H1 (cell line): ENCODE results near the gene PARK7. TPM values are rescaled to one million over a fixed set of nuclear protein-coding genes. Genes with fewer than 3 reads are reported as not detected.

Source experiments
- ASH2L ChIP-seq: fragments of 200-600, 300-600 bp; sonication (generic); IDR thresholded peaks from one replicate; pipeline ENCODE4 v1.7.1; 2017; ENCODE audit warnings: low read length
- BRCA1 ChIP-seq: IDR thresholded peaks from 2 replicates; pipeline ENCODE4 v1.6.1; 2012; ENCODE audit warnings: low read depth, low read length, improper control_type of control experiment
- CBX5 ChIP-seq: fragments of 300-800, 300-1000 bp; sonication (generic); IDR thresholded peaks from 2 replicates; pipeline ENCODE4 v1.7.1; 2016; ENCODE audit warnings: antibody characterized with exemption, low read length, low read depth
- CEBPB ChIP-seq: IDR thresholded peaks from 2 replicates; pipeline ENCODE4 v1.6.1; 2012; ENCODE audit warnings: low read depth, low read length
- CHD2 ChIP-seq: IDR thresholded peaks from 2 replicates; pipeline ENCODE4 v1.6.1; 2012; ENCODE audit warnings: low read length, improper control_type of control experiment
- CTBP2 ChIP-seq: IDR thresholded peaks from 2 replicates; pipeline ENCODE4 v1.7.0; 2011; ENCODE audit warnings: borderline replicate concordance, mild to moderate bottlenecking, moderate library complexity, mixed read lengths, low read length; ENCODE audit not compliant: insufficient read depth, insufficient read length
- CTCF ChIP-seq, 3 experiments: IDR thresholded peaks; 1 replicate in 2 of 3; 2 replicates in 1 of 3; pipeline versions ENCODE4 v1.5.1 to v1.6.1; 2011; ENCODE audit warnings: low read length in 3 of 3, mild to moderate bottlenecking in 3 of 3, inconsistent platforms in 2 of 3, low read depth in 1 of 3, moderate library complexity in 1 of 3; ENCODE audit not compliant: insufficient read depth in 1 of 3; ENCODE audit errors: control extremely low read depth in 1 of 3
- EGR1 ChIP-seq: IDR thresholded peaks from 2 replicates; pipeline ENCODE4 v1.6.1; 2011; ENCODE audit warnings: low read depth, low read length, borderline replicate concordance
- KDM4A ChIP-seq: IDR thresholded peaks from one replicate; pipeline ENCODE4 v1.7.1; 2012; ENCODE audit warnings: low read depth, mild to moderate bottlenecking, moderate library complexity, low read length, inconsistent platforms; ENCODE audit not compliant: severe bottlenecking
- POLR2AphosphoS5 ChIP-seq: IDR thresholded peaks from 2 replicates; pipeline ENCODE4 v1.6.1; 2011; ENCODE audit warnings: low read depth, low read length
- RAD21 ChIP-seq, 2 experiments: IDR thresholded peaks in 1 of 2; conservative IDR thresholded peaks in 1 of 2; 2 replicates each; pipeline ENCODE4 v1.6.1; 2011; ENCODE audit warnings: low read depth in 2 of 2, low read length in 2 of 2, improper control_type of control experiment in 1 of 2, inconsistent platforms in 1 of 2, mild to moderate bottlenecking in 1 of 2, moderate library complexity in 1 of 2
- SUZ12 ChIP-seq: fragments of 200-600 bp; sonication (generic); IDR thresholded peaks from 2 replicates; pipeline ENCODE4 v1.6.1; 2012; ENCODE audit warnings: mild to moderate bottlenecking, inconsistent platforms, low read length, moderate library complexity, mixed read lengths
- TAF7 ChIP-seq: optimal IDR thresholded peaks from 2 replicates; pipeline ENCODE3; 2011; ENCODE audit warnings: low read depth, mild to moderate bottlenecking, inconsistent platforms, low read length, moderate library complexity, borderline replicate concordance
- ZNF274 ChIP-seq: IDR thresholded peaks from 2 replicates; pipeline ENCODE4 v1.7.0; 2012; ENCODE audit warnings: low read length, borderline replicate concordance; ENCODE audit errors: extremely low read depth
- polyA plus RNA-seq, 7 experiments: library from polyadenylated mRNA; depleted of rRNA in 3 of 7; stranded (reverse) in 5 of 7; unstranded in 2 of 7; fragments of >200 nt in 5 of 7; fragments of 200-250 nt in 2 of 7; gene quantifications; 1 replicate in 5 of 7; 2 replicates in 1 of 7; 4 replicates in 1 of 7; pipeline versions ENCODE4 v1.2.1 to v1.2.3, GENCODE V29; 2011 to 2013; ENCODE audit warnings: missing spikeins in 2 of 7, mixed read lengths in 2 of 7
- total RNA-seq: library from RNA; stranded (reverse); fragmentation: NEBNext Ultra II Directional; extraction: Animal tissue kit (Norgen Biotek cat#: 25700); gene quantifications from 2 replicates; pipeline ENCODE4 v1.2.1, GENCODE V29; 2021

The PARK7 gene
- total and polyA plus RNA-seq, 2 of the 8 experiments (the other 6 are each of a cell fraction or from before 2014, with no cell fraction given) = 206 to 383 TPM

DNA sequence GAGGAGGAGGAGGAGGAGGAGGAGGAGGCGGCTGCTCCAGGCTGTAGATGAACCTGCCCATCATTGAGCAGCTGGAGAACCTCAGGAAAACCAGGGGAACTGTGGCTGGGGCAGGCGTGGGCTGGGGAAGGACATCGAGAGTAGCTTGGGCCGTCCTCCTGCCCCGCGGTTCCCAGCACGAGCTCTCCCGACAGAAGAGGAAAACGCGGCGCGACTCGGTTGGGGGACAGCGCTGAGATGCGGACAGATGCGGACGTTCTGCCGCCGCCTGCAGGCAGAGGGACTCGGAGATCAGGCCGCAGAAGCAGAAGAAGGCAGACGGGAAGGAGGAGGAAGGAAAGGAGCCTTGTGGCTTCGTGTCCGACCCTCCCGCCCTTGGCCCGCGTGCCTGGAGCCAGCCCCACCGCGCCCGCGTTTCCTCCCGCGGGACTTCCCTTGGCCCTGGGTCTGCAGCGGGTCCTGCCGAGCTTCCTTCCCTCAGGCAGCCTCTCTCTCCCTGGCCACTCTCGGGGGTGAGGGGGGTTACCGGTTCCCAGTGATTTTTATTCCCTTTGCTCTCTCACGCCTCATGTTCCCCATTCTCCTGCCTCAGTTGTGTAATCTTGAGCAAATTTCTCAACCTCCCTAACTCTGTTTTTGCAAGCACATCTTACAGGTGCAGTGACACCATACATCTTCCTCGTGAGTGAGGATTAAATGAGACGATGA is 19.1 kb upstream of the PARK7 start (continued):
- TF ChIP-seq KDM4A = peak; percentile 80
- TF ChIP-seq CTBP2 = no peak
- TF ChIP-seq BRCA1 = no peak
- TF ChIP-seq POLR2AphosphoS5 = no peak
- TF ChIP-seq EGR1 = no peak
- peak; percentile 39 to 54 for TF ChIP-seq RAD21 (IDR thresholded peaks at IDR 0.05 in 1 of 2, conservative IDR thresholded peaks at IDR 0.05 in 1 of 2; ENCODE audit: low read depth in 2 of 2, low read length in 2 of 2)
- no peak for TF ChIP-seq CEBPB
- no peak for TF ChIP-seq TAF7
- no peak for TF ChIP-seq ZNF274
- no peak for TF ChIP-seq CBX5
- no peak for TF ChIP-seq ASH2L
- peak; percentile 47 to 73 (median 57) for TF ChIP-seq CTCF (IDR thresholded peaks at IDR 0.05; ENCODE audit: control extremely low read depth in 1 of 3, insufficient read depth in 1 of 3, low read depth in 1 of 3, low read length in 3 of 3)
- peak; percentile 32; the same call in 1 of the 2 replicates for TF ChIP-seq SUZ12
- TF ChIP-seq CHD2 = peak; percentile 78
